ENCODE results near the gene ZBTB7C. TPM values are rescaled to one million over a fixed set of nuclear protein-coding genes. Genes with fewer than 3 reads are reported as not detected.

ZBTB7C gene
- total RNA-seq, 1 experiment from 2014 or later = 0.17 TPM

GRCh38 chr18:48024881-48025660, 384.1 kb downstream of the ZBTB7C start:
- DNase-seq (ENCODE audit: low read depth) = no peak

GRCh38 chr18:48024009-48024512, 385.1 kb downstream of the ZBTB7C start:
- DNase-seq (ENCODE audit: low read depth) = no peak

GRCh38 chr18:48023334-48024008, 385.7 kb downstream of the ZBTB7C start:
- peak; percentile 73 for DNase-seq (ENCODE audit: low read depth)

GRCh38 chr18:48022531-48023329, 386.5 kb downstream of the ZBTB7C start:
- DNase-seq (ENCODE audit: low read depth) = peak; percentile 73

- no peak for DNase-seq (ENCODE audit: low read depth)
Measured at GRCh38 chr18:48022021-48022420, 387.2 kb downstream of the ZBTB7C start.

- DNase-seq (ENCODE audit: low read depth) = no peak
Measured at GRCh38 chr18:48021273-48021914, 387.8 kb downstream of the ZBTB7C start.

- DNase-seq (ENCODE audit: low read depth) = no peak
Measured at GRCh38 chr18:48020337-48021250, 388.6 kb downstream of the ZBTB7C start.

GRCh38 chr18:48019557-48020325, 389.4 kb downstream of the ZBTB7C start:
- DNase-seq (ENCODE audit: low read depth) = no peak

- DNase-seq (ENCODE audit: low read depth) = no peak
Measured at GRCh38 chr18:48018851-48019250, 390.3 kb downstream of the ZBTB7C start.

GRCh38 chr18:48017635-48018034, 391.5 kb downstream of the ZBTB7C start:
- DNase-seq (ENCODE audit: low read depth) = no peak

GRCh38 chr18:48013162-48013561, 396.0 kb downstream of the ZBTB7C start:
- DNase-seq (ENCODE audit: low read depth) = no peak

- DNase-seq (ENCODE audit: low read depth) = no peak
Measured at GRCh38 chr18:48011926-48012465, 397.2 kb downstream of the ZBTB7C start.

- no peak for DNase-seq (ENCODE audit: low read depth)
Measured at GRCh38 chr18:48010264-48010663, 398.9 kb downstream of the ZBTB7C start.

- no peak for DNase-seq (ENCODE audit: low read depth)
Measured at GRCh38 chr18:48009116-48009745, 400.0 kb downstream of the ZBTB7C start.

- DNase-seq (ENCODE audit: low read depth) = peak; percentile 41
Measured at GRCh38 chr18:48007955-48008701, 401.1 kb downstream of the ZBTB7C start.

- no peak for DNase-seq (ENCODE audit: low read depth)
Measured at GRCh38 chr18:48007381-48007780, 401.8 kb downstream of the ZBTB7C start.

GRCh38 chr18:48006415-48007175, 402.6 kb downstream of the ZBTB7C start:
- no peak for DNase-seq (ENCODE audit: low read depth)

Data from LHCN-M2 (cell line).